PC-3 (cell line): Measurements from ENCODE around the gene TMEM190.

ENCODE experiments used
- EZH2 ChIP-seq: fragments of 300-600 bp; sonication (generic); IDR thresholded peaks from one replicate; pipeline ENCODE4 v1.6.1; 2017; ENCODE audit warnings: antibody characterized with exemption, mild to moderate bottlenecking, low read length; ENCODE audit not compliant: unreplicated experiment
- EZH2phosphoT487 ChIP-seq: fragments of 300-600 bp; sonication (generic); IDR thresholded peaks from 2 replicates; pipeline ENCODE4 v1.6.1; 2018; ENCODE audit warnings: mild to moderate bottlenecking, antibody characterized with exemption, low read length, borderline replicate concordance
- TF ChIP-seq, protein P1 (sequence below): fragments of 300-600 bp; sonication (generic); conservative IDR thresholded peaks from 2 replicates; pipeline ENCODE4 v1.5.1; 2017; ENCODE audit warnings: antibody characterized with exemption, low read depth, mild to moderate bottlenecking, low read length

- TF ChIP-seq, protein P1, sequence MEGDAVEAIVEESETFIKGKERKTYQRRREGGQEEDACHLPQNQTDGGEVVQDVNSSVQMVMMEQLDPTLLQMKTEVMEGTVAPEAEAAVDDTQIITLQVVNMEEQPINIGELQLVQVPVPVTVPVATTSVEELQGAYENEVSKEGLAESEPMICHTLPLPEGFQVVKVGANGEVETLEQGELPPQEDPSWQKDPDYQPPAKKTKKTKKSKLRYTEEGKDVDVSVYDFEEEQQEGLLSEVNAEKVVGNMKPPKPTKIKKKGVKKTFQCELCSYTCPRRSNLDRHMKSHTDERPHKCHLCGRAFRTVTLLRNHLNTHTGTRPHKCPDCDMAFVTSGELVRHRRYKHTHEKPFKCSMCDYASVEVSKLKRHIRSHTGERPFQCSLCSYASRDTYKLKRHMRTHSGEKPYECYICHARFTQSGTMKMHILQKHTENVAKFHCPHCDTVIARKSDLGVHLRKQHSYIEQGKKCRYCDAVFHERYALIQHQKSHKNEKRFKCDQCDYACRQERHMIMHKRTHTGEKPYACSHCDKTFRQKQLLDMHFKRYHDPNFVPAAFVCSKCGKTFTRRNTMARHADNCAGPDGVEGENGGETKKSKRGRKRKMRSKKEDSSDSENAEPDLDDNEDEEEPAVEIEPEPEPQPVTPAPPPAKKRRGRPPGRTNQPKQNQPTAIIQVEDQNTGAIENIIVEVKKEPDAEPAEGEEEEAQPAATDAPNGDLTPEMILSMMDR = no peak
- TF ChIP-seq EZH2phosphoT487 (no peak), EZH2 (no peak)
These were observed 13.8 kb downstream of the TMEM190 start for GRCh38 chr19:55390461-55390880.
